Germinal center (tissue), 1 donor: ENCODE data around the gene TSPEAR.
"Not testable (repeated sequence)": the region's sequence is repeated elsewhere in the genome, so short reads cannot be mapped to it uniquely, and the experiment has no call there.

ENCODE experiments used
- DNase-seq: peaks from one replicate; pipeline ENCODE4 v3.0.0; 2012; ENCODE audit warnings: mixed read lengths, low spot score

Gene TSPEAR

GRCh38 chr21:44603109-44603875 is 108.1 kb downstream of the TSPEAR start:
- no peak for DNase-seq

GRCh38 chr21:44602463-44602850 is 108.9 kb downstream of the TSPEAR start:
- no peak for DNase-seq

GRCh38 chr21:44601596-44602462 is 109.5 kb downstream of the TSPEAR start:
- DNase-seq = no peak

GRCh38 chr21:44601091-44601490 is 110.3 kb downstream of the TSPEAR start:
- not testable (repeated sequence) for DNase-seq

GRCh38 chr21:44600118-44600978 is 111.0 kb downstream of the TSPEAR start, which contains the start of gene KRTAP10-7:
TSS of gene KRTAP10-7 (plus strand) at chr21:44600597. CDS start at chr21:44600622, 25 bp downstream.
- DNase-seq = not testable (repeated sequence)

- DNase-seq = no peak
Observed at GRCh38 chr21:44599264-44600029, 111.9 kb downstream of the TSPEAR start.

GRCh38 chr21:44598061-44598460 is 113.3 kb downstream of the TSPEAR start:
- DNase-seq = no peak

- DNase-seq = no peak
Observed at GRCh38 chr21:44596068-44596725, 115.2 kb downstream of the TSPEAR start.

GRCh38 chr21:44595524-44595923 is 115.8 kb downstream of the TSPEAR start:
- no peak for DNase-seq

GRCh38 chr21:44594406-44594916 is 116.9 kb downstream of the TSPEAR start:
- DNase-seq = no peak

GRCh38 chr21:44593598-44594405 is 117.6 kb downstream of the TSPEAR start:
- no peak for DNase-seq

- DNase-seq = no peak
Observed at GRCh38 chr21:44592446-44593311, 118.7 kb downstream of the TSPEAR start, which contains the start of gene KRTAP10-6. TSS of gene KRTAP10-6 (minus strand) at chr21:44592505. CDS start at chr21:44592484, 21 bp downstream.

GRCh38 chr21:44591801-44592130 is 119.6 kb downstream of the TSPEAR start:
- not testable (repeated sequence) for DNase-seq

- not testable (repeated sequence) for DNase-seq
Observed at GRCh38 chr21:44590897-44591800, 120.2 kb downstream of the TSPEAR start.

GRCh38 chr21:44590311-44590721 is 121.1 kb downstream of the TSPEAR start:
- DNase-seq = no peak

- DNase-seq = no peak
Observed at GRCh38 chr21:44589586-44590305, 121.6 kb downstream of the TSPEAR start.

GRCh38 chr21:44589094-44589493 is 122.3 kb downstream of the TSPEAR start:
- DNase-seq = no peak
